Measurements from ENCODE around the gene LRRTM2. TPM values are rescaled to one million over a fixed set of nuclear protein-coding genes. Genes with fewer than 3 reads are reported as not detected.

The LRRTM2 gene
- total RNA-seq, 2 donors from 2014 or later = not detected

- Histone ChIP-seq H3K4me1 (peaks cover 0 to 45% of the 10 kb centered on the region in 2 donors), H3K27ac (no peak overlapping the region), H3K27me3 (no peaks in the 10 kb centered on the region), H3K9me3 (no peaks in the 10 kb centered on the region), H3K36me3 (peaks cover 8% of the 10 kb centered on the region), H3K4me3 (no peak overlapping the region)
- no peak for TF ChIP-seq CTCF (IDR thresholded peaks at IDR 0.05)
- DNase-seq (ENCODE audit: low spot score) = no peak
These were observed 56.1 kb downstream of the LRRTM2 start for GRCh38 chr5:138819081-138819480.

Other genes starting within 250 kb of the LRRTM2 start
- 100 to 1,000 TPM; 247 to 288 TPM for gene CTNNA1, start 121.9 kb downstream of the LRRTM2 start, total RNA-seq

All from right atrium auricular region (tissue), 2 donors.